Measurements from ENCODE around the gene TNPO1.

Gene TNPO1

GRCh38 chr5:72818866-72819534 is 2.5 kb downstream of the TNPO1 start:
- peak; percentile 7 for DNase-seq

- DNase-seq, result no peak
Measured at GRCh38 chr5:72821776-72822175, 5.3 kb downstream of the TNPO1 start.

- DNase-seq, result no peak
Measured at GRCh38 chr5:72822944-72823343, 6.5 kb downstream of the TNPO1 start.

- DNase-seq, result no peak
Measured at GRCh38 chr5:72829707-72830106, 13.2 kb downstream of the TNPO1 start.

GRCh38 chr5:72830362-72830761 is 13.9 kb downstream of the TNPO1 start:
- DNase-seq, result no peak

GRCh38 chr5:72831685-72832084 is 15.2 kb downstream of the TNPO1 start:
- DNase-seq, result no peak

GRCh38 chr5:72834924-72835323 is 18.5 kb downstream of the TNPO1 start:
- no peak for DNase-seq

GRCh38 chr5:72835633-72836032 is 19.2 kb downstream of the TNPO1 start:
- DNase-seq, result no peak

- no peak for DNase-seq
Measured at GRCh38 chr5:72836810-72837209, 20.3 kb downstream of the TNPO1 start.

- DNase-seq, result no peak
Measured at GRCh38 chr5:72837524-72838096, 21.1 kb downstream of the TNPO1 start.

GRCh38 chr5:72840041-72840440 is 23.6 kb downstream of the TNPO1 start:
- no peak for DNase-seq

GRCh38 chr5:72841756-72842535 is 25.5 kb downstream of the TNPO1 start:
- DNase-seq, result no peak

GRCh38 chr5:72842816-72843215 is 26.4 kb downstream of the TNPO1 start:
- DNase-seq, result no peak

GRCh38 chr5:72844218-72844603 is 27.8 kb downstream of the TNPO1 start:
- no peak for DNase-seq

- DNase-seq, result no peak
Measured at GRCh38 chr5:72845889-72846288, 29.4 kb downstream of the TNPO1 start.

GRCh38 chr5:72846483-72846882 is 30.0 kb downstream of the TNPO1 start:
- DNase-seq, result no peak

- no peak for DNase-seq
Measured at GRCh38 chr5:72847439-72847838, 31.0 kb downstream of the TNPO1 start.

GRCh38 chr5:72847989-72848473 is 31.6 kb downstream of the TNPO1 start:
- peak; percentile 47 for DNase-seq

- DNase-seq, result no peak
Measured at GRCh38 chr5:72848474-72849428, 32.3 kb downstream of the TNPO1 start.

- DNase-seq, result no peak
Measured at GRCh38 chr5:72849546-72849945, 33.1 kb downstream of the TNPO1 start.

GRCh38 chr5:72850113-72850512 is 33.7 kb downstream of the TNPO1 start:
- DNase-seq, result no peak

- DNase-seq, result no peak
Measured at GRCh38 chr5:72852356-72852755, 35.9 kb downstream of the TNPO1 start.

GRCh38 chr5:72854419-72854818 is 38.0 kb downstream of the TNPO1 start:
- no peak for DNase-seq
